GM12865 (cell line): ENCODE data around the gene TTLL1.

Experiments used
- DNase-seq: peaks from one replicate; pipeline ENCODE4 v3.0.0; 2010; ENCODE audit warnings: low read depth
- H3K4me3 ChIP-seq: 2 replicates; pipeline ENCODE4 v1.5.1; 2011; ENCODE audit warnings: mild to moderate bottlenecking, low read depth, low read length, control low read depth
- CTCF ChIP-seq: IDR thresholded peaks from 2 replicates; pipeline ENCODE4 v1.5.1; 2011; ENCODE audit warnings: low read length, control low read depth, low read depth, inconsistent platforms; ENCODE audit not compliant: insufficient read depth; ENCODE audit errors: missing control alignments

Gene TTLL1

GRCh38 chr22:43088627-43088983, 586 bp downstream of the TTLL1 start:
- H3K4me3 ChIP-seq: peak overlapping the region; percentile 82
- no peak for DNase-seq
- no peak for TF ChIP-seq CTCF

- H3K4me3 ChIP-seq: no peak overlapping the region
- TF ChIP-seq CTCF: no peak
- peak; percentile 82 for DNase-seq
These were observed 3.3 kb downstream of the TTLL1 start for GRCh38 chr22:43085658-43086606.

- no peak overlapping the region for H3K4me3 ChIP-seq
- DNase-seq: no peak
- TF ChIP-seq CTCF: no peak
These were observed 7.2 kb downstream of the TTLL1 start for GRCh38 chr22:43081968-43082367.

GRCh38 chr22:43080616-43081015, 8.6 kb downstream of the TTLL1 start:
- no peak for TF ChIP-seq CTCF
- no peak for DNase-seq
- H3K4me3 ChIP-seq: no peak overlapping the region

- TF ChIP-seq CTCF: no peak
- no peak for DNase-seq
These were observed 9.4 kb downstream of the TTLL1 start for GRCh38 chr22:43079742-43080141.

GRCh38 chr22:43078522-43078921, 10.7 kb downstream of the TTLL1 start:
- no peak overlapping the region for H3K4me3 ChIP-seq
- no peak for TF ChIP-seq CTCF
- no peak for DNase-seq

More at GRCh38 chr22:43079742-43080141, 9.4 kb downstream of the TTLL1 start:
- H3K4me3 ChIP-seq: no peak overlapping the region

- DNase-seq: no peak
- H3K4me3 ChIP-seq: no peak overlapping the region
- no peak for TF ChIP-seq CTCF
These were observed 11.9 kb downstream of the TTLL1 start for GRCh38 chr22:43077121-43077877.
